Measurements from ENCODE around the gene CARMIL1. TPM values are rescaled to one million over a fixed set of nuclear protein-coding genes. Genes with fewer than 3 reads are reported as not detected.
"Not testable (repeated sequence)": the region's sequence is repeated elsewhere in the genome, so short reads cannot be mapped to it uniquely, and the experiment has no call there.

CARMIL1 gene
- total RNA-seq, 1 donor from 2014 or later = 10.3 TPM

DNA sequence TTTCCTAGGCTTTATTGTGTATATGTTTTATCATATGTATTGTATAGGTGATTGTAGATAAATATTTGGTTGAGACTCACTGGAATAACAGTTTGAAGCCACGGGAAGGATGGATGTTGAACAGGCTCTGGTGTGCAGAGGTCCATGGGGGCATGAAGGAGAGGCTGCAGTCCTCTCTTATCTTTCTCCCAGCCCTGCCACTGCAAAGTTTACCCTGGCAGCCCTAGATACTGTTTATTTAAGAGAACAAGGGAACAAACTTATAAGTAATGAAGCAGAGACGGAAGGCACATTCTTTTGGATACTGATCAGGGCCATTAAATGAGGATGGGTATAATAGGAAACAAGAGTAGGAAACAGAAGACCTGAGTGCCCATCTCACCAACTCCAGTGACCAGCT is 269.3 kb downstream of the CARMIL1 start:
- no peak for DNase-seq (ENCODE audit: low spot score)

DNA sequence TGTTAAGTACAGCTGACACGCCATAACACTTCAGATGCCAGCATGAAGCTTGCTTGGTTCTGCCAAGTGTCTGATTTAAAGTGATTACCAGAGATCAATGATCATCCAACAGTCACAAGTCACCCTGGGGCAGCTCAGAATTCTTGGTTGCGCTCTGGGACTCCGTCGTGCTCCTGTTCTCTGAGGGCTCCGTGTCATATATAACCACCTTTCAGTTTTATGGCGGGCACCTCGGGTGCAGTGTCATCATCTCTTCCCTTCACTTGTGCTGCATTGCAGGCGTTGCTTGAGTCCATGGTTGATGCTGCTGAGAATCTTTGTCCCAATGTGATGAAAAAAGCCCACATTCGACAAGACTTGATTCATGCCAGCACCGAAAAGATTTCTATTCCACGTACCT is 271.5 kb downstream of the CARMIL1 start:
- no peak for DNase-seq (ENCODE audit: low spot score)

DNA sequence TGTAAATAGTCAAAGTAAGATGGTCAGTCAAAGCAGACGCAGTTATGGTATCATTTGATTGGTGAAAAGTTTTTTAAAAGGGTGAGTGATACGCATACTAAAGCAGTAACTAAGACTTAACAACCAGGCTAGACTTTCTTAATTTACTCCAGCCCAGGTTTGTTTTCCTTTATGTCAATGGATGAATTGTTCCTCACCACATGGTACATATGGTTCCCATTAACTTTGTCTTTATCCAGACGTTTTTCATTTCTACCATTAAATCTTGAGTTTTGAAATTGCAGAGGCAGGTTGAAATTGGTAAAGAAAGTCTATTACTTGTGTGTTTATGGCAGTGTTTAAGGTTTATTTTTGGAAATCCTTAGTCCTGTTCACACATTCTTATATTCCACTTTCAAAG is 274.3 kb downstream of the CARMIL1 start:
- no peak for DNase-seq (ENCODE audit: low spot score)

DNA sequence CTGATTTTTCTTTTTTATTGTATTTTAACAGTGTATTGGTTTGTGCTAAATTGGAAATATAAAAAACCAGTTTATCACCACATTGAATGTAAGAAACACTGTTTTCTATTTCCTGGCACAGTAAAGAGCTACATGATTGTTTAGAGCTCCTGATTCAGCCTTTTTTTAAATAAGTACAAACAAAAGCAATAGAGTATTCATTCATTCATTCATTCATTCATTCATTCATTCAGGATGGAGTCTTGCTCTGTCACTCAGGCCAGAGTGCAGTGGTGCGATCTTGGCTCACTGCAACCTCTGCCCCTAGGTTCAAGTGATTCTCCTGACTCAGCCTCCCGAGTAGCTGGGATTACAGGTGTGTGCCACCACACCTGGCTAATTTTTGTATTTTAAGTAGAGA is 276.0 kb downstream of the CARMIL1 start:
- no peak for DNase-seq (ENCODE audit: low spot score)

DNA sequence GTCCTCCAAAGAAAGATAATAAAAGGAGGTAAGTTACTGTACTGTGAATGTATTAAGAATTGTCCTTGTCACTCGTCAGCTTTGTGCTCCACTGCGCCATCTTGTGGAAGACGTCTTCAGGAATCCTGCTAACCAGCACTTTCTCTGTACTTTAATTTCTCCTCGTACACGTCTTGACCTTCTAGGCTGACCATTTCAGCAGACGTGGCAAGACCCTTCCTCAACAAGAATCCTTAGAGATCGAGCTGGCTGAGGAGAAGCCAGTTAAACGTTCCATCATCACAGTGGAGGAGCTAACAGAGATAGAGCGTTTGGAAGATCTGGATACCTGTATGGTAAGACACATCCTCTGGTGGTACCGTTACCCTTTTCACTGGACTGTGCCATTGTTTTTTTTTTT is 277.3 kb downstream of the CARMIL1 start:
- DNase-seq (ENCODE audit: low spot score) = no peak

DNA sequence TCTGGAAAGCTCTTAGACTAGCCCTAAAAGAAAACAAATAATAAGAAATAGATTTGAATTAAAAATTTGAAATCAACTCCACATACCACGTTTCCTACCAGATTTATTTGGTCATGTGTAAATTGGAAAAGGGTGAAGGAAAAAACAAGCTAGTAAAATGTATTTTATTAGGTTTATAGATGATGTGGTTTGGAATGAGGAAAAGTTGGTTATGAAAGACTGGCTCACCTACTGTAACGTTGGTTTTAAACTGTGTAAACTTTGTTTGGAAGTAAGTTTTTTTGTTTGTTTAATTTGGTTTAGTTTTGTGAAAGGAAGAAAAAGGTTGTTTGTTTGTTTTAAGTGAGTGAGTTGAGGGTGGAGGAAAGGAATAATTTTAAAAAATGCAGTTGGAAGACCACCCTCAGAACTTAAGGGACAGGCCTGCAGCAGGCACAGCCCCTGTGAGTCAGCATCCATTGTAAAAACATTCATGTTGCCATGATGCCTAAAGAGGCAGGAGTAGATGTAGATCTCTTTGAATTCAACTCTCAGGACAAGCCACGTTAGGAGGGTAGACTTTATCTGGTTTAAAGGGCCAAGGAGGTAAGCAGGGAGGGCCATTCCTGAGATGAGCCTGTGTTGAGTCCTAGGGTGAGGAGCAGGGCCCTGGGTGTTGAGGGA is 279.1 kb downstream of the CARMIL1 start:
- no peak for DNase-seq (ENCODE audit: low spot score)

DNA sequence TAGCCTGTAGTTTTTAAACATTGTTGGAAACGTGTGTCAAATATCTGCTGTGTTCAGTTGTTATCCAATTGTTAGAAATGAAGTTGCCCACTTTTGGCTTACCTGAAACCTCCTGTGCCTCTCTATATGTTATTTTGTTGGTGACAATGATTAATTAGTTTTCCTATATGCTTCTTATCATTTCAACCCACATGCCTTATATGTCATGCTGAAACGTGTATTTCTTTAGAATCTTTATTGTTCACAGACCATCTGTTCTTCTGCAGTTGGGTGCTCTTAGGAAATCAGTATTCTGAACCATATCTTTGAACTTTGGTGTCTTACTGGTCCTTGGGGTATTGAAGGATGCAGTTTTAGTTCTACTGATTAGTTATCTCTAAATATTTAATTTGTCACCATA is 281.7 kb downstream of the CARMIL1 start:
- no peak for DNase-seq (ENCODE audit: low spot score)

DNA sequence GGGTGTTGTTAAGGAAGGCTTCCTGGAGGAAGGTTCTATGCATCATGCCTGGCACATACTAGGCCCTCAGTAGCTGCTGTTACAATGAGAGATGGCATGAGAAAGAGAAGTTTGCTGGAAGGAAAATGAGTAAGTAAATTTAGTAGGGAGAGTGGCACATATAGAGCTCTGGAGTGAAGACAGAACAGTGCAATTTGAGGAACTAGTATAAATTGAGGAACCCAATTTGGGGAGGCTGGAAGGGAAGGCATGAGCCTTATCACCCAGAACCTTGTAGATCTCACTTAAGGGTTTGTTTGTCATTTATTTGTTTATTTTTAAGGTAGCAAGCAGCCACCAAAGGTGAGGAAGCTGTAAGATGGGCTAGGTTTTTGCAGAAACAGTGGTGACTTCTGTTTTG is 285.8 kb downstream of the CARMIL1 start:
- no peak for DNase-seq (ENCODE audit: low spot score)

DNA sequence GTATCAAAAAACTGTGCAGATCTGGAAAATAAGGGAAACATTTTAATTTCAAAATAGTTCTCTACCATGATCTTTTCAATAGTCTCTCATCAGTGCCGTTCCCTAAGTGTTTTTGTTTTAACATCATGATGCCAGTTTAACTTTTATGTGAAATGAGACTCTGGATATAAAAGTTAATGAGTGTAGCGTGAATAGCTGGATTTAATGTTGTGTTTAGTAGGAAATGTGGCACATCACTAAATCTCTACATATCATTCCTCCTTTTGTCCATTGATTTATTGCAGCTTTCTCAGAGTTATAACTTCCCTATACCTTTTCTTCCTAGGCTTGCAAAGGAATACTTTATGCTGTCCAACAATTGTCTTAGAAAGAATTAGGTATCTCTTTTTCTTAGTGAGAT is 291.4 kb downstream of the CARMIL1 start:
- no peak for DNase-seq (ENCODE audit: low spot score)

DNA sequence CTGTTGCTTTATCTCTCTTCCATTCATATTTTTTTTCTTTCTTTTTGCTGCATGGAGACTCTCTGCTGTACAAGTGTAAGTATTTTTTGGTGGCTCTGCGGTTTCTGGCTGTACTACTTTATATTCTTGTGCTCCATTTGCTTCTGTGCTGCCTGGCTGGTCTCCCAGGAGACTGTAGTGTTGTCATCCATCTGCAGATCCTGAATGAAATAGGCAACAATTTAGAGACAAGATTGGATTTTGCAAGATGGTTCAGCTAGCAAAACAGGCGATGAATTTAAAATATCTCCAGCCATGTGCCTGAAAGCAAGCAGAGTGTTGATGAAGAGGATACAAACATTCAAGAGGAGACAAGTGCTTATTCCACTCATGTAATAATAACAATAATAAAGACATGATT is 297.7 kb downstream of the CARMIL1 start:
- no peak for DNase-seq (ENCODE audit: low spot score)

DNA sequence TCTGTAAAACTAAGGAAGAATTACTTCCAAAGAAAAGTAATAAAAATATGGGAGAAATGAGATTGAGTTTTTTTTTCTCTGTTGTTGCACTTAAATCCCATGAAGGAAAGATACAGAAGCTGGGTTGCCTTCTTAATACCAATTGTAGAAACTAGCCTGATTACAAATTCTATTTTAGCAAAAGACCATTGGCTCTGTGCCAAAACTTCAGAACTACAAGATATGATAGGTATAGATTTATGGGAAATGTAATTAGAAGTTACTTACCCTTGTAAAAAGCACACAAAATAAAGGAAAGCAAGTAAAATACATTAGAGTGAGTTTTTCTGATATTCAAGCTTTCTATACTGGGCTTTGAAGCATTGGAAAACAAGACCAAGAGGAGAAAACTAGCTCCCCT is 299.4 kb downstream of the CARMIL1 start:
- no peak for DNase-seq (ENCODE audit: low spot score)

DNA sequence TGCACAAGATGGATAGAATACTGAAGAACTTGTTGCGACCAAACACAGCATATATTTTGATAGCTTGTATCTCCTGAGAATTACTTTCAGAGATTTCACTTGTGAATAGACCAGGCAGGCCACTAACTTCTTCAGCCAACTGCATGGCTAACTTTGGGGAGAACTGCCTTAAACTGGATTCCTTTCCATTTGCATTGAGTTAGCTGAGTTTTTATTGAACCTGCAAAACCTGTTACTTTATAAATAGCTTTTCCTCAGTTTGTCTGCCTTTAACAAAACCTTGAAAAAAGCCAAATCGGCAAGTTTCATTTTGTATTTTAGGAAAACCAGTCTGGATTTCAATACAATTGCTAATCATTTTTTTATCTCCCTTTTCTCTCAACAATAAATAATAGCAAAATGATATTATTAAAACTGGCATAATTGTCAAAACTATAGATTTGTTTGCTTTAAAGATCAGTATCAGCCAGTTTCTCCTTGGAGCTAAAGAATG is 300.3 kb downstream of the CARMIL1 start:
- DNase-seq (ENCODE audit: low spot score) = no peak

DNA sequence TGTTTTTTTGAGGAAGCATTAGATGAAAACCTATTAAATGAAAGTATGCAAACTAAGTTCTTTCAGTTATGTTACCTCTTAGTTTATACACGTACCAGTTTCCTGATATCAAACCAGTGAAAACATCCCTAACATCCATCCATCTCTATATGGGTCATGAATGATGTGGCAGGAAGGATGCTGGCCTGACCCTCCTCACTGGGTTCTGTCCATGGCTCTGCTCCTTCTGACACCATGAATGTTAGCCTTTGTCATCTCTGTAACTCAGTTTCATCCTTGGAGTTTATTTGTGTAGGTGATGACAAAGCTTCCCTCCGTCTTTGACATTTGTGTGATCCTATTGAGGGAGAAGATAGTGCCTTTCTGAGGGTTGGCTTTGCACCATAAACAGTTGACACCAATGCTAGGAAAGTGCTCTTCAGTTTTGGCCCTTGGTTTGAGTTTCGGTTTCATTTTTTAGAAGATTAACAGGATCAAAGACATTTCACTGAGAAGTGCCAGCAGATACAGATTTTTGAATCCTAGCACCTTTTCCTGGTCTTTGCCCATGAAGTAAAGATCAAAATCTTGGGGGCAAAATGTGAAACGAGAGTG is 300.8 kb downstream of the CARMIL1 start:
- DNase-seq (ENCODE audit: low spot score) = no peak

DNA sequence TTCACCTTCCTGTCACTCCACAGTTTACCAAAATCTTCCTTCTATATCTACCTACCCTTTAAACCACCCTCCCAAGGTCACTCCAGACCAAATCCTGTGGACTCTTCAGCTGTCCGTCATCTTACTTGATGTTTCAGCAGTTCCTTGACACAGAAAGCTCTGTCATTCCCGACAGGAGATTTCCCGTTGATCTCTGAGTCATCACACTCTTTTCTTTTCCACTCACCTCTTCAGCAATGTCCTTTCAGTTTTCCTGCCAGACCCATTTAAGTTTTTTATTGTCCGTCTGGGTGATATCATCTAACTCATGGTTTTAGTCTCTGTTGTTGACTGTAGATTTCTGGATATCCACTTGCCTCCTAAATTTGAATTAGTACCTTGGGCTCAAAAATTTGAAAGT is 302.9 kb downstream of the CARMIL1 start:
- no peak for DNase-seq (ENCODE audit: low spot score)

DNA sequence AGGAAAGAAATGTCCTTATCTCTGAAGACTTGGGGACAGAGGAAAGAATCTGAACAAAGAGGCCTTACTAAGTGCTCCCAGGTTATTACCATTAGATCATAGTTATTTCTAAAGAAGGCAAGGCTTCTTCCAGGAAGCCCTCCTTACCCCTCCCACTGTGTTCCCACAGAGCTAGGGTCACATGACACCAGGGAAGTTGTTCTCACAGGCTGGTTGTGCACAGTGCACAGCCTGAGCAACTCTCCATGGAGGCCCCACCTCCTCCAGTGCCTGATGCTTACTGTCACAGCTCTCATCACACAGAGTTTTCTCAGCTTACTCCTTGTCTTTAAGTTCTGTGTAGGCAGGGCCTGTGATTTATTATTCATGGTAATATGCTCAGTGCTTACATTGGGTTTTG is 303.9 kb downstream of the CARMIL1 start:
- DNase-seq (ENCODE audit: low spot score) = no peak

DNA sequence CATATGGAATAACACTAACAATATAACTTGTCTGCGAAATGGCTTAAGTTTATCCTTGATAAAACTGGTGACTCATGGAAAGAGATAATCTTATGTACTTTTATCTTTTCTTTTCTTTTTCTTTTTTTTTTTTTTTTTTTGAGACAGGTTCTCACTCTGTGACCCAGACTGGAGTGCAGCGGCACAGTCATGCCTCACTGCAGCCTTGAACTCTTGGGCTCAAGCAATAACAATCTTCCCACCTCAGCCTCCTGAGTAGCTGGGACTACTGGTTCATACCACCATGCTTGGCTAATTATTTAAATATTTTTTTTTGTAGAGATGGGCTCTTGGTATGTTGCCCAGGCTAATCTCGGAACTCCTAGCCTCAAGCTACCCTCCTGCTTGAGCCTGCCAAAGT is 304.7 kb downstream of the CARMIL1 start:
- no peak for DNase-seq (ENCODE audit: low spot score)

DNA sequence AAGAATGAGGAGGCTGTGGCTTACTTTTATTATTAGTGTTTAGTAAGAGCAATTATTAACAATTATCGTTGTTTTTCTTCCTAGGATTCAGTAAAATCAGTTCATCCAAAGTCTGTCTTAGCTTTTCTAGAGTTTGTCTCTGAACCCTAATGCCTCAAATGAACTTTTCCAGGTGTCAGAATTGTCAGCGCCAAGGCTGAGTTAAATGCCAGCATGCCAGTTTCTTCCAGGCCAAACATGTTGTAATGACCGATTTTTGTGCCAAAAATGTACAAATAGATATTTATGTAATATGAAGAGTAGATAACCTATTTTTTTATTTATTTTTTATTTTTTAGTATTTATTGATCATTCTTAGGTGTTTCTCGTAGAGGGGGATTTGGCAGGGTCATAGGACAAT is 306.1 kb downstream of the CARMIL1 start:
- DNase-seq (ENCODE audit: low spot score) = no peak

DNA sequence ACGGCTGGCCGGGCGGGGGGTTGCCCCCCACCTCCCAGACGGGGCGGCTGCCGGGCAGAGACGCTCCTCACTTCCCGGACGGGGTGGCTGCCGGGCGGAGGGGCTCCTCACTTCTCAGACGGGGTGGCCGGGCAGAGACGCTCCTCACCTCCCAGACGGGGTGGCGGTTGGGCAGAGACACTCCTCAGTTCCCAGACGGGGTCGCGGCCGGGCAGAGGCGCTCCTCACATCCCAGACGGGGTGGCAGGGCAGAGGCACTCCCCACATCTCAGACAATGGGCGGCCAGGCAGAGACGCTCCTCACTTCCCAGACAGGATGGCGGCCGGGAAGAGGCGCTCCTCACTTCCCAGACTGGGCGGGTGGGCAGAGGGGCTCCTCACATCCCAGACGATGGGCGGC is 306.9 kb downstream of the CARMIL1 start:
- not testable (repeated sequence) for DNase-seq (ENCODE audit: low spot score)

DNA sequence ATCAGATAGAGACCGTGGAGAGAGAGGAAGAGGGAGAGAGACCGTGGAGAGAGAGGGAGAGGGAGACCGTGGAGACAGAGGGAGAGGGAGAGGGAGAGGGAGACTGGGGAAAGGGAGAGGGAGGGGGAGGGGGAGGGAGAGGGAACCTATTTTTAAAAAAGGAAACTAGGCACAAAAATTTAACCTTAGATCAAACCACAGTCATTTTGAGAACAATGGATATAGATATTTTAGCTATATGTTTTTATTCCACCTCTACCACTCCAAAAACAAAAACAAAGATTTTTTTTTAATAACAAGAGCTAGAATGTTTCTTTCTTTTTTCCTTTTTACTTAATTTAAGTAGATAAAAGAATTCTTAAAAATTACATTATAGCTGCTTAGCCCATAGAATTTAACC is 307.8 kb downstream of the CARMIL1 start:
- no peak for DNase-seq (ENCODE audit: low spot score)

DNA sequence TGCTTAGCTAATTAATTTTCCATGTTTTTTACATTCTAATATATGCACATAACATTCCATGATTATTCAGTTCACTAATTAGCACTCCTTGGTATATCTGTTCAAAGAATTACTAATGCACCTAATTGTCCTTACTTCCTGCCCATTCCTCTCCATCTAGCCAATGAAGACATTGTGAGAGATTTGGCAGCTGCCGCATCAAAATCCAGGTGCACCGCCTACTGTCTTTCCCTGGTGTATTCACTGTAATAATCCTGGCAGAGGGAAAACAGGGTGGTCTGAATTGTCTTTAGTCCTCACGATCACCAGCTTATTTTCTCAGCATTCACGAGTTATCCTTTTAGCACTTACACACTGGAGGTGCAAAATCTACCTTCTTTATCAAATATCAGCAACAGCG is 311.8 kb downstream of the CARMIL1 start:
- no peak for DNase-seq (ENCODE audit: low spot score)

DNA sequence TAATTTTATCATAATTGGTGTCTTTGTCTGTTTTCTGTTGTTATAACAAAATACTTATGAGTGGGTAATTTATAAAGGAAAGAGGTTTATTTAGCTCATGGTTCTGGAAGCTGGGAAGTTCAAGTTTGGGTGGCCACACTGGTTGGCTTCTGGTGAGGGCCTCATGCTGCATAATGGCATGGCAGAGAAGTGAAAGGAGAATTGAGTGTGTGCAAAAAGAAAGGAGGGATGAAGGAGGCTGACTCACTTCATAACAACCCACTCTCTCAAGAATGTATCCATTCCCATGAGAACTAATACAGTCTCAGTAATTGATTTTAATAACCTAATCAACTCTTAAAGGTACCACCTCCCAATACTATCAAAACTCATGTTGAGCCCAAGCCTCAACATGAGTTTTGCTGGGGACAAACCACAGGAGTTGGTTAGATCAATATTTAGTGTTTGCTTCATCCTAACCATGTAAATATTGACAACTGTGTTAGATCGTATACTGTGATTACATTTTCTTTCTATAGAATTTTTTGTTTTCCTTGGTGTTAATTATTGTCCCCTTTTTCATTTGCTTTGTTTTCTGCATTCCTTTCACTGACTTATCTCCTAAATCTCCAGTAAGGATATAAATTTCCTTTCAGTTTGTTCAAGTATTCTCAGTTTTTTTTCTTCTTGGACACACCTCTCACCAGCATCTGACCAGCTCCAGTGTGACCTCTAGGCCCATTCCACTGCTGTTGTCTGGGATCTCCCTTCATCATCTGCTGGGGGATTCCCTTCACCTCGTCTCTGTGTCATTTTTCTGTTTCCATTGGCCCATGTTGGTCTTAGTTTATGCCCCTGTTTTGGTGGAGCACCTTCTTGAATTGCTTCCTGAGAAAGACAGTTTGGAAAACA is 318.0 kb downstream of the CARMIL1 start:
- DNase-seq (ENCODE audit: low spot score) = no peak

DNA sequence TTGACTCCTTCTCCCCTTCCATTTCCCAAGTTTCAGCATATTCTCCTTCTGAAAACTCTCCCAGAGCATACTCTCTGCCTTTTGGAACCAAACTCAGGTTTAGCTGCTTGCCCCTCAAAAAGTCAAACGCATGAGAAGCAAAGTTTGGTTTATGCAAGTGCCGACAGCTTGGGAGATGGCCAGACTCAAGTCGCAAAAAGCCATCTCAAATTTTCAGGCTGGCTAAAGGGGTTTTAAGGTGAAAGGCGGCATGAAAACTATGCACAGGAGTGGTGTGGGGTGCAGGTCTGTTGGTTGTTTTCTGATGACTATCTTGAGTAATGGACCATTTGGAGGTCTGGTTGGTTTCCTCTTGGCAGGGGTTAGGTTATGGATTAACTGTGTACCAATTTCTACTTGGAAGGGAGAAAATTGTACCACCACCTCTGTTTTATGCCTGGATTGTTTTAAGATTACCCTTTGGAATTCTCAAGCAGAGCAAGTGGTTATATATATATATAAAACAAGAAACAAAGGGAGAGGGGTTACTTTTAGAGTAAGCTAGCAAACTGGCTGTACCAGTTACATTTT is 320.4 kb downstream of the CARMIL1 start:
- DNase-seq (ENCODE audit: low spot score) = no peak

Data from mesenteric fat pad (tissue), 1 donor.